ENCODE measurements around the gene HOXA5.

DNA sequence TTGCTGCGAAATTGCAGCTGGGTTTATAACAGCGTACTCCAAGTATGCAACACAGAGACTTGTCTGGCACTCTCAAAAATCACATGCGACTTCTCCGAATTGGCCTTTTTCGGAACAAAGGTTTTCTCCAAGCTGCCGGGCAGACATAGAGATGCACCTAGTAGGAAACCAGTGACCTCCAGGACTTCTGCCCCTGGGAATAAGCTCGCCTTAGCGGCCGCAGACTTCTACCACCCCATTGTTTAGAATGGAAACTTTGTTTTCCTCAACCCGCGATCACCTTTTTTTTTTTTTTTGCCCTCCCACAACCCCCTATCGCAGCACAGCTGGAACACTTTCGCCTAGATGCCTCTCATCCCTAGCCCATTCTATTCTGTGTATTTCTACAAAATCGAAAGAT lies 35.5 kb upstream of the HOXA5 start:
- TF ChIP-seq, protein P1, sequence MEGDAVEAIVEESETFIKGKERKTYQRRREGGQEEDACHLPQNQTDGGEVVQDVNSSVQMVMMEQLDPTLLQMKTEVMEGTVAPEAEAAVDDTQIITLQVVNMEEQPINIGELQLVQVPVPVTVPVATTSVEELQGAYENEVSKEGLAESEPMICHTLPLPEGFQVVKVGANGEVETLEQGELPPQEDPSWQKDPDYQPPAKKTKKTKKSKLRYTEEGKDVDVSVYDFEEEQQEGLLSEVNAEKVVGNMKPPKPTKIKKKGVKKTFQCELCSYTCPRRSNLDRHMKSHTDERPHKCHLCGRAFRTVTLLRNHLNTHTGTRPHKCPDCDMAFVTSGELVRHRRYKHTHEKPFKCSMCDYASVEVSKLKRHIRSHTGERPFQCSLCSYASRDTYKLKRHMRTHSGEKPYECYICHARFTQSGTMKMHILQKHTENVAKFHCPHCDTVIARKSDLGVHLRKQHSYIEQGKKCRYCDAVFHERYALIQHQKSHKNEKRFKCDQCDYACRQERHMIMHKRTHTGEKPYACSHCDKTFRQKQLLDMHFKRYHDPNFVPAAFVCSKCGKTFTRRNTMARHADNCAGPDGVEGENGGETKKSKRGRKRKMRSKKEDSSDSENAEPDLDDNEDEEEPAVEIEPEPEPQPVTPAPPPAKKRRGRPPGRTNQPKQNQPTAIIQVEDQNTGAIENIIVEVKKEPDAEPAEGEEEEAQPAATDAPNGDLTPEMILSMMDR (IDR thresholded peaks at IDR 0.05) = no peak
- no peak for TF ChIP-seq POLR2A (IDR thresholded peaks at IDR 0.05)
- TF ChIP-seq POLR2AphosphoS5 (IDR thresholded peaks at IDR 0.05) = no peak
